ENCODE measurements around the gene STT3A.

The STT3A gene

GRCh38 chr11:125638315-125638714 is 45.7 kb downstream of the STT3A start:
- Mint-ChIP-seq H3K4me3 (no peak overlapping the region), H3K27me3 (ENCODE audit: low read depth, poor library complexity) (no peaks in the 10 kb centered on the region), H3K36me3 (ENCODE audit: low read depth) (peaks cover 77% of the 10 kb centered on the region), H3K9me3 (no peaks in the 10 kb centered on the region), H3K27ac (no peak overlapping the region), H3K4me1 (no peaks in the 10 kb centered on the region)
- TF ChIP-seq CTCF (IDR thresholded peaks at IDR 0.05) = no peak
- DNase-seq = no peak

GRCh38 chr11:125645871-125646270 is 53.2 kb downstream of the STT3A start:
- no peaks in the 10 kb centered on the region for H3K27me3 Mint-ChIP-seq (ENCODE audit: low read depth, poor library complexity)
- DNase-seq = no peak
- no peaks in the 10 kb centered on the region for H3K4me1 Mint-ChIP-seq
- TF ChIP-seq CTCF (IDR thresholded peaks at IDR 0.05) = no peak
- peaks cover 80% of the 10 kb centered on the region for H3K36me3 Mint-ChIP-seq (ENCODE audit: low read depth)
- no peak overlapping the region for H3K27ac Mint-ChIP-seq
- H3K9me3 Mint-ChIP-seq = no peaks in the 10 kb centered on the region
- H3K4me3 Mint-ChIP-seq = no peak overlapping the region

- Mint-ChIP-seq H3K27me3 (ENCODE audit: low read depth, poor library complexity) (no peaks in the 10 kb centered on the region), H3K9me3 (no peaks in the 10 kb centered on the region), H3K27ac (no peak overlapping the region), H3K36me3 (ENCODE audit: low read depth) (peaks cover 79% of the 10 kb centered on the region), H3K4me1 (no peaks in the 10 kb centered on the region), H3K4me3 (no peak overlapping the region)
- DNase-seq = no peak
- no peak for TF ChIP-seq CTCF (IDR thresholded peaks at IDR 0.05)
Observed at GRCh38 chr11:125649465-125650166, 57.0 kb downstream of the STT3A start.

- H3K4me1 Mint-ChIP-seq = no peaks in the 10 kb centered on the region
- H3K4me3 Mint-ChIP-seq = no peak overlapping the region
- peaks cover 49% of the 10 kb centered on the region for H3K9me3 Mint-ChIP-seq
- no peak for TF ChIP-seq CTCF (IDR thresholded peaks at IDR 0.05)
- H3K27me3 Mint-ChIP-seq (ENCODE audit: low read depth, poor library complexity) = no peaks in the 10 kb centered on the region
- no peak overlapping the region for H3K27ac Mint-ChIP-seq
- no peak for DNase-seq
- H3K36me3 Mint-ChIP-seq (ENCODE audit: low read depth) = peaks cover 89% of the 10 kb centered on the region
Observed at GRCh38 chr11:125662689-125663088, 70.0 kb downstream of the STT3A start.

DNA sequence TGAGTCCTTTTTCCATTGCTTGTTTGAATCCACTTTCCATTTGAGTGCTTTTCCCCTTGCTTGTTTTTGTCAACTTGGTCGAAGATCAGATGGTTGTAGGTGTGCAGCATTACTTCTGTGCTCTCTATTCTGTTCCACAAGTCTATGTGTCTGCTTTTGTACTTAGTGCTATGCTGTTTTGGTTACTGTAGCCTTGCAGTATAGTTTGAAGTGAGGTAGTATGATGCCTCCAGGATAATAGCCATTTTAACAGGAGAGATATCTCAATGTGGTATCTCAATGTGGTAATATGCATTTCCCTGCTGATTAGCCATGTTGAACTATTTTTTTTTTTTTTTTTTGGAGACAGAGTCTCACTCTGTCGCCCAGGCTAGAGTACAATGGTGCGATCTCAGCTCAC is 71.3 kb downstream of the STT3A start:
- Mint-ChIP-seq H3K27me3 (ENCODE audit: low read depth, poor library complexity) (no peaks in the 10 kb centered on the region), H3K9me3 (peaks cover 53% of the 10 kb centered on the region), H3K27ac (no peak overlapping the region), H3K36me3 (ENCODE audit: low read depth) (peaks cover 88% of the 10 kb centered on the region), H3K4me3 (no peak overlapping the region), H3K4me1 (no peaks in the 10 kb centered on the region)
- no peak for DNase-seq
- no peak for TF ChIP-seq CTCF (IDR thresholded peaks at IDR 0.05)

- Mint-ChIP-seq H3K27ac (no peak overlapping the region), H3K4me1 (no peaks in the 10 kb centered on the region), H3K9me3 (peaks cover 53% of the 10 kb centered on the region), H3K36me3 (ENCODE audit: low read depth) (peaks cover 82% of the 10 kb centered on the region), H3K27me3 (ENCODE audit: low read depth, poor library complexity) (no peaks in the 10 kb centered on the region), H3K4me3 (no peak overlapping the region)
- TF ChIP-seq CTCF (IDR thresholded peaks at IDR 0.05) = no peak
- no peak for DNase-seq
Observed at GRCh38 chr11:125667151-125667550, 74.5 kb downstream of the STT3A start.
